Fibroblast of villous mesenchyme (primary cell): ENCODE data around the gene GCNT1. TPM values are rescaled to one million over a fixed set of nuclear protein-coding genes. Genes with fewer than 3 reads are reported as not detected.

Experiments
- DNase-seq: peaks from one replicate; pipeline ENCODE4 v3.0.0-alpha.2; 2010; ENCODE audit warnings: low read depth
- H3K4me3 ChIP-seq: 2 replicates; pipeline ENCODE4 v1.5.1; 2011; ENCODE audit warnings: low read depth, mild to moderate bottlenecking, low read length
- CTCF ChIP-seq: IDR thresholded peaks from 2 replicates; pipeline ENCODE4 v1.5.1; 2012; ENCODE audit warnings: low read depth, mild to moderate bottlenecking, low read length; ENCODE audit not compliant: insufficient read depth
- total RNA-seq: library from RNA; depleted of rRNA; stranded (reverse); fragments of >200 nt; gene quantifications from 2 replicates; pipeline ENCODE4 v1.2.3, GENCODE V29; 2012

GCNT1 gene
- total RNA-seq, 1 donor = 9.9 TPM

- DNase-seq = no peak
- no peak overlapping the region for H3K4me3 ChIP-seq
- TF ChIP-seq CTCF = no peak
Observed at GRCh38 chr9:76500061-76500460, 41.1 kb downstream of the GCNT1 start.

DNA sequence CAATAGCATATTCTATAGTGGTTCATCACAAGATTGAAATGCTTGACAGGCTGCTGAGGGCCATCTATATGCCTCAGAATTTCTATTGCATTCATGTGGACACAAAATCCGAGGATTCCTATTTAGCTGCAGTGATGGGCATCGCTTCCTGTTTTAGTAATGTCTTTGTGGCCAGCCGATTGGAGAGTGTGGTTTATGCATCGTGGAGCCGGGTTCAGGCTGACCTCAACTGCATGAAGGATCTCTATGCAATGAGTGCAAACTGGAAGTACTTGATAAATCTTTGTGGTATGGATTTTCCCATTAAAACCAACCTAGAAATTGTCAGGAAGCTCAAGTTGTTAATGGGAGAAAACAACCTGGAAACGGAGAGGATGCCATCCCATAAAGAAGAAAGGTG lies 43.8 kb downstream of the GCNT1 start:
- DNase-seq = no peak
- TF ChIP-seq CTCF = no peak
- H3K4me3 ChIP-seq = no peak overlapping the region

- no peak for TF ChIP-seq CTCF
- peak; percentile 40 for DNase-seq
- no peak overlapping the region for H3K4me3 ChIP-seq
Observed at GRCh38 chr9:76510041-76510440, 51.1 kb downstream of the GCNT1 start.

DNA sequence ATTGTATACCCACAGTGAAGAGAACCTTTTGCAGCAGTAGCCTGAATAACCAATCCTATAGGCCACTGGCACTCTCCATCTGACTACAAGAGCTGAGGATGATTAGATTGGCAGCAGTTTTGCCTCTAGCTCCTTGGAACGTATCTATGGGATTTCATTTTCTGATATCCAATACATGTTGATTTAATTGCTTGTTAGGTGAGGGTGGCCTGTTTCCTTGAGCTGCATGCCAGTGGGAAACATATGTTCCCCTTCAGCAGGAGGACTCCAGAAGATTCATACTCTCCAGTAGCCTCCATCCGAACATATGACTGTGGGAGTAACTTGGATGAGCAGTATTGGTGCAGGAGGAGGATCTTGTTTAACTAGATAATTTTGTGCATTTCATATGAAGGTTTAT lies 51.5 kb downstream of the GCNT1 start:
- TF ChIP-seq CTCF = no peak
- H3K4me3 ChIP-seq = no peak overlapping the region
- DNase-seq = no peak

- TF ChIP-seq CTCF = no peak
- no peak overlapping the region for H3K4me3 ChIP-seq
- peak; percentile 44 for DNase-seq
Observed at GRCh38 chr9:76512826-76513225, 53.8 kb downstream of the GCNT1 start.

GRCh38 chr9:76516350-76516749 lies 57.4 kb downstream of the GCNT1 start:
- TF ChIP-seq CTCF = no peak
- no peak for DNase-seq
- H3K4me3 ChIP-seq = no peak overlapping the region

GRCh38 chr9:76516871-76517270 lies 57.9 kb downstream of the GCNT1 start:
- DNase-seq = no peak
- no peak for TF ChIP-seq CTCF
- no peak overlapping the region for H3K4me3 ChIP-seq
